Measurements from ENCODE around the gene GLP2R. TPM values are rescaled to one million over a fixed set of nuclear protein-coding genes. Genes with fewer than 3 reads are reported as not detected.
A peak's percentile ranks its signal among the peaks of the same experiment; 100 is the strongest.
"Not testable (repeated sequence)": the region's sequence is repeated elsewhere in the genome, so short reads cannot be mapped to it uniquely, and the experiment has no call there.

Gene GLP2R
- total RNA-seq = not detected in 2 replicates
- long read RNA-seq = 0 reads

- no peak for TF ChIP-seq CTCF (conservative IDR thresholded peaks at IDR 0.05)
- Mint-ChIP-seq H3K27ac (ENCODE audit: unreplicated experiment) (no peak within 1 kb of the TSS), H3K4me3 (no peak within 1 kb of the TSS), H3K36me3 (ENCODE audit: low read depth) (no peaks in the 10 kb centered on the region), H3K9me3 (no peaks in the 10 kb centered on the region), H3K4me1 (no peaks in the 10 kb centered on the region), H3K27me3 (ENCODE audit: low read depth) (no peaks in the 10 kb centered on the region)
- no peak for DNase-seq (ENCODE audit: low read depth, low spot score)
Measured at GRCh38 chr17:9825641-9826150, at the start of gene GLP2R. Gene GLP2R, plus strand, starts transcription at chr17:9825924. Its CDS starts 140 bp downstream, at chr17:9826064.

GRCh38 chr17:9776911-9777310, 48.8 kb upstream of the GLP2R start:
- H3K4me3 Mint-ChIP-seq = no peak overlapping the region
- H3K36me3 Mint-ChIP-seq (ENCODE audit: low read depth) = no peaks in the 10 kb centered on the region
- TF ChIP-seq CTCF (conservative IDR thresholded peaks at IDR 0.05) = no peak
- H3K27me3 Mint-ChIP-seq (ENCODE audit: low read depth) = peaks cover 16% of the 10 kb centered on the region
- no peak for DNase-seq (ENCODE audit: low read depth, low spot score)
- H3K27ac Mint-ChIP-seq (ENCODE audit: unreplicated experiment) = no peak overlapping the region
- H3K9me3 Mint-ChIP-seq = peaks cover 3% of the 10 kb centered on the region
- H3K4me1 Mint-ChIP-seq = no peaks in the 10 kb centered on the region

GRCh38 chr17:9780552-9780951, 45.2 kb upstream of the GLP2R start:
- no peak overlapping the region for H3K4me3 Mint-ChIP-seq
- no peak for TF ChIP-seq CTCF (conservative IDR thresholded peaks at IDR 0.05)

GRCh38 chr17:9783050-9783449, 42.7 kb upstream of the GLP2R start:
- no peak for TF ChIP-seq CTCF (conservative IDR thresholded peaks at IDR 0.05)
- peak overlapping the region; percentile 22 for H3K27ac Mint-ChIP-seq (ENCODE audit: unreplicated experiment)
- H3K4me3 Mint-ChIP-seq = no peak overlapping the region
- H3K9me3 Mint-ChIP-seq = no peaks in the 10 kb centered on the region
- H3K27me3 Mint-ChIP-seq (ENCODE audit: low read depth) = peaks cover 6% of the 10 kb centered on the region
- H3K4me1 Mint-ChIP-seq = no peaks in the 10 kb centered on the region
- H3K36me3 Mint-ChIP-seq (ENCODE audit: low read depth) = no peaks in the 10 kb centered on the region
- DNase-seq (ENCODE audit: low read depth, low spot score) = no peak

More at GRCh38 chr17:9780552-9780951, 45.2 kb upstream of the GLP2R start:
- Mint-ChIP-seq H3K9me3 (peaks cover 3% of the 10 kb centered on the region), H3K4me1 (no peaks in the 10 kb centered on the region), H3K36me3 (ENCODE audit: low read depth) (no peaks in the 10 kb centered on the region), H3K27ac (ENCODE audit: unreplicated experiment) (no peak overlapping the region), H3K27me3 (ENCODE audit: low read depth) (peaks cover 16% of the 10 kb centered on the region)
- DNase-seq (ENCODE audit: low read depth, low spot score) = no peak

- H3K4me1 Mint-ChIP-seq; H3K4me3 Mint-ChIP-seq; DNase-seq (ENCODE audit: low read depth, low spot score): not testable (repeated sequence)
Measured at GRCh38 chr17:9783465-9783864, 42.3 kb upstream of the GLP2R start.

GRCh38 chr17:9784544-9784943, 41.2 kb upstream of the GLP2R start:
- Mint-ChIP-seq H3K4me3 (no peak overlapping the region), H3K4me1 (no peaks in the 10 kb centered on the region), H3K27me3 (ENCODE audit: low read depth) (peaks cover 3% of the 10 kb centered on the region), H3K9me3 (no peaks in the 10 kb centered on the region), H3K27ac (ENCODE audit: unreplicated experiment) (no peak overlapping the region), H3K36me3 (ENCODE audit: low read depth) (no peaks in the 10 kb centered on the region)
- no peak for TF ChIP-seq CTCF (conservative IDR thresholded peaks at IDR 0.05)
- DNase-seq (ENCODE audit: low read depth, low spot score) = no peak

More at GRCh38 chr17:9783465-9783864, 42.3 kb upstream of the GLP2R start:
- not testable (repeated sequence) for H3K9me3 Mint-ChIP-seq; H3K27ac Mint-ChIP-seq (ENCODE audit: unreplicated experiment); H3K27me3 Mint-ChIP-seq (ENCODE audit: low read depth); H3K36me3 Mint-ChIP-seq (ENCODE audit: low read depth)
